Measurements from ENCODE around the gene CAND2.
"Not testable (repeated sequence)": the region's sequence is repeated elsewhere in the genome, so short reads cannot be mapped to it uniquely, and the experiment has no call there.

CAND2 gene

GRCh38 chr3:12772462-12772861 is 24.0 kb upstream of the CAND2 start:
- FAIRE-seq: no peak

DNA sequence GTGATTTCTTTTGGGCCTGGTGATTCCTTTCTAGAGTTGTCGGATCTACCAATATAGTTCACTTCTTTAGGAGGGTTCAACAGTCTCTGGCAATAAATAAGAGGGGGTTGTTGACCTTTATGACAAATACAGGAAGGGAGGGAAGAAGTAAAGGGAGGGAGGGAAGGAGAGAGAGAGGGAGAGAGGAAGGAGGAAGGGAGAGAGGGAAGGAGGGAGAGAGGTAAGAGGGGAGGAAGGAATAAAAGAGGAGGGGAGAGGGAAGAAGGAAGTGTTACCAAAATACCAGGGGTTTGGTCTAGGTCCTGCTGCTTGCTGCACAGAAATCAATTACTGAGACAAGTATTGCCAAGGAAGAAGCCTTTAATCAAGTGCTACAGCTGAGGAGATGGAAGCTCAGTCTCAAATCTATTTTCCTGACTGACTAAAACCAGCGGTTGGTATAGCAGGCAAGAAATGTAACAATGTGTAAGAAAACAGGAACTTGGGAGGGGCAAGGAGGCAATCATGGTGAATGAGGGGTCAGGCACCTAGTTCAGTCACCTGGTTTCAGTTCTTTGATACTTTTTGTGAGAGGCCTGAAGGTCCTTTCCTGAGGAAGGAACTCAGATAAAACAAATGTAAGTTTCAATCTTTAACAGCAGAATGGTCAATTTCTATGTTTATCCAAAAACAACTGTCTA is 23.3 kb upstream of the CAND2 start:
- FAIRE-seq: no peak

DNA sequence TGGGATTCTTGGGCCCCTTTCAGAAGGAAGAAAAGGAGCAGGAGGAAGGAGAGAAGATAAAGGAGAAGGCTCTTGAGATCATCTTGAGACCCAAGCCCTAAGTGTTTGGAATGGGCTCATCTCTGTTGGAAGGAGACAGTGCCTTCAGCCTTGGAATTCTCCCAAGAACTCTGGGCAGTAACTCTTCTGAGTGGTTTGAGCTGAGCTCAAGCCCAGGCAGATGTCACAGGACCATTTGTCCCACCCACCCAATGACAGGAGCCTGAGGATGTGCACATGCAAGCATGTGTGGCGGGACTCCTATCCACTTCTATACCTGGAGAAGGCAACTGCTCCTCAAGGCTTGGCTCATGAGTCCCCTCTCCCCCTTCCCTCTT is 22.8 kb upstream of the CAND2 start:
- no peak for FAIRE-seq

GRCh38 chr3:12774619-12775018 is 21.9 kb upstream of the CAND2 start:
- no peak for FAIRE-seq

- no peak for FAIRE-seq
Observed at GRCh38 chr3:12775226-12775625, 21.3 kb upstream of the CAND2 start.

- FAIRE-seq: not testable (repeated sequence)
Observed at GRCh38 chr3:12775970-12776369, 20.5 kb upstream of the CAND2 start.

GRCh38 chr3:12777171-12777570 is 19.3 kb upstream of the CAND2 start:
- FAIRE-seq: no peak

GRCh38 chr3:12780751-12781150 is 15.7 kb upstream of the CAND2 start:
- FAIRE-seq: peak; percentile 21

GRCh38 chr3:12782172-12782815 is 14.2 kb upstream of the CAND2 start:
- no peak for FAIRE-seq

GRCh38 chr3:12785096-12785495 is 11.4 kb upstream of the CAND2 start:
- no peak for FAIRE-seq

- FAIRE-seq: not testable (repeated sequence)
Observed at GRCh38 chr3:12787346-12787745, 9.1 kb upstream of the CAND2 start.

- FAIRE-seq: not testable (repeated sequence)
Observed at GRCh38 chr3:12787967-12788690, 8.4 kb upstream of the CAND2 start.

- no peak for FAIRE-seq
Observed at GRCh38 chr3:12791430-12791829, 5.0 kb upstream of the CAND2 start.

- no peak for FAIRE-seq
Observed at GRCh38 chr3:12793701-12794100, 2.8 kb upstream of the CAND2 start.

DNA sequence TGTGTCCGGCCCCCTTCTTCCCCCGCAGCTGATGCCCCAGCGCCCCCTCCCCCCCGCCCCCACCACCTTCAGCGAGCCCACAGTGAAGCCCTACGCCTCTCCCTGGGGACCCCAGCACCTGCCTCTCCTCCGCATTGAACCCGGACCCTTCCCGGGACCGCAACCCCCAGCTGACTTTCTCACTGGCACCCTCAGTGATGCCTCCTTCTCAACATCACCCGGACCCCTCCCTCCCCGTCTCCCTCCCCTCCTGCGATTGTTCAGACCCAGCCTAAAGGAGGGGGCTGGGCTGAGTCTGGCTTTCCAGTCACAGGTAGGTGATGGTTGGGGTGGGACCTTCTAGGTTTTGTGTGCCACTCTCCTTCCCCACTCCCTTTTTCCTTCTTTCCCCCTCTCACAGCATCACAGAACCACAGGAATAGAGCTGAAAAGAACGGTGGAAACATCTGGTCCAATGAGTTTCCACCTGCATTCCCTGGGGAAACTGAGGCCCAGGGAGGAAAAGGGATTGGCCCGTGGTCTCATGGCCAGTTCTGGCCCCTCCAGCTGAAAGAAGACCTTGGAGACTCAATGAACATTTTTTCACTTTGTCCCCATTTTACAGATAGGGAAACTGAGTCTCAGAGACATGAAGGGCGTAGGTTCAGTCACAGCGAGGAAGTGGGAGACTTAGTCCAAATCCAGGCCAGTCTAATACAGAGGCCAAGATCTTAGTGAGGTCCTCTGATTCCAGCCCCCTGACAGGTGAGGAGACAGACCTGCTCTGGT is 828 bp downstream of the CAND2 start:
- no peak for FAIRE-seq

DNA sequence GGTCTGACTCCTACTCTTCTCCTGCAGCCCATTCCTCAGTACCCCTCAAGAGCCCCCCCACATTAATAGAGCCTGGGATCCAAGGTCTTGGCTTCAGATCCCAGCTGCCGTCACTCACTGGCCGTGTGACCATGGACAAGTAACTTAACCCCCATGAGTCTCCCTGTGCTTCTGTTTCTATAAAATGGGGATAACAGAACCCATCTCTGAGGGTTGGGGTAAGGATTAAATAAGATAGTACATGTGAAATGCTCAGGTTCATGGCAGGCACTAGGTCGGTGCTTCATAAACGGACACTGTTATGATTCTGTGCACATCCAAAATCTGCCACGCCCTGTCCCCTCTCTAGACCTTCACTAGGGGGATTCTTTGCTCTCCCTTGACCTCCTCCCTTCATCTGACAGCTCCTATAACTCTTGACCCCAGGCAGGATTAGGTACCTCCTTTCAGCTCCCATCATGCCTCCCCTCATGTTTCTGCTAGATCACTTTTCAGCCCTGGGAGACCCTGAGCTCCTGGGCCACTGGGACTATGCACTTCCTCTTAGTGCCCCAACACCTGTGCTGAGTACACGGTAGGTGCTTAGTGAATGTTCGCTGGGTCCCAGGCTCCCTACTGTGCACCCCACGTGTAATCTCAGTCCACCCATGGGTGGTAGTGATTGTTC is 1.5 kb downstream of the CAND2 start:
- FAIRE-seq: no peak

DNA sequence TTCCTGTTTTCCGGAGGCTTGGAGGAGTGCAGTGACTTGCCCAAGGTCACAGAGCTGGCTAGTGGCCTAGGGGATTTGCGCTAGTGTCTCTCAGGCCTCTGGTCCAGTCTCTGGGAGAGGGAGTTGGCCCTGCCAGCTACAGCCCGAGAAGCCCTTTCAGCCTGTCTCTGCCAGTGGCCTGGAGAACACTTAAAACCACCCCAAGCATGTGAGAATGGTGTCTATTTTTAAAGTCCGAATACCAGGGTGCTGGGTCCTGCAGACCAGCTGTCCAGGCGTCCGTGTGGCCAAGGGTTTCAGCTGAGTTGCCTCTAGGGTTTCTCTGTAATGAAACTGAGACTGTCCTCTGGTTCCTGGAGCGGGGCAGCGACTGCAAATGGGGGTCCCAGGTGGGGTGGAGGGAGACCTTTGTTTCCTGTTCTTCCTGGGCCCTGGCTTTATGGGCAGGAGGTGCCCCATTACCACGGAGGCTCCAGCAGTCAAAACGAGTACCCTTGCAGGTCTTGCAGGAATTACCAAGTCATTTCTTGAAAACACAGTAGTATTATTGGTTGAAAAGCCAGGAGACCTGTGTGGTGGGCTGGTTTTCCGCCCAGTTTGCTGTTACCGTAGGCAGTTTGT is 2.2 kb downstream of the CAND2 start:
- FAIRE-seq: no peak

- no peak for FAIRE-seq
Observed at GRCh38 chr3:12799525-12800440, 3.3 kb downstream of the CAND2 start.

DNA sequence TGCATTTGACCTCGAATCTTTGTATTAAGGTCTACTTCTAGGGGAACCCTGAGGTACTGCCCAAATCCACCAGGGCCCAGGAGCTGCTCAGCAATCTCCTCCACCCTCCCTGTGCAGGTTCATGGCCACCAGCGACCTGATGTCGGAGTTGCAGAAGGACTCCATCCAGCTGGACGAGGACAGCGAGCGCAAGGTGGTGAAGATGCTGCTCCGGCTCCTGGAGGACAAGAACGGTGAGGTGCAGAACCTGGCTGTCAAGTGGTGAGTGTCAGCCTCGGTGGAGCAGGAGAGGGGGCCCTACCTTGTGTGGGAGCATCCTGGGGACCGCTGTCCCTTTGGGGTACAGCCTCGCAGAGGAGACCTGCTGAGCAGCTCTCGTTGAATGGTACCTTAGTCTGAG is 6.9 kb downstream of the CAND2 start:
- FAIRE-seq: no peak

GRCh38 chr3:12807066-12807465 is 10.6 kb downstream of the CAND2 start:
- FAIRE-seq: no peak

All from islet of Langerhans (tissue), 1 donor.